ENCODE data around the gene TMEM178B.
A peak's percentile ranks its signal among the peaks of the same experiment; 100 is the strongest.
"Not testable (repeated sequence)": the region's sequence is repeated elsewhere in the genome, so short reads cannot be mapped to it uniquely, and the experiment has no call there.

TMEM178B gene

DNA sequence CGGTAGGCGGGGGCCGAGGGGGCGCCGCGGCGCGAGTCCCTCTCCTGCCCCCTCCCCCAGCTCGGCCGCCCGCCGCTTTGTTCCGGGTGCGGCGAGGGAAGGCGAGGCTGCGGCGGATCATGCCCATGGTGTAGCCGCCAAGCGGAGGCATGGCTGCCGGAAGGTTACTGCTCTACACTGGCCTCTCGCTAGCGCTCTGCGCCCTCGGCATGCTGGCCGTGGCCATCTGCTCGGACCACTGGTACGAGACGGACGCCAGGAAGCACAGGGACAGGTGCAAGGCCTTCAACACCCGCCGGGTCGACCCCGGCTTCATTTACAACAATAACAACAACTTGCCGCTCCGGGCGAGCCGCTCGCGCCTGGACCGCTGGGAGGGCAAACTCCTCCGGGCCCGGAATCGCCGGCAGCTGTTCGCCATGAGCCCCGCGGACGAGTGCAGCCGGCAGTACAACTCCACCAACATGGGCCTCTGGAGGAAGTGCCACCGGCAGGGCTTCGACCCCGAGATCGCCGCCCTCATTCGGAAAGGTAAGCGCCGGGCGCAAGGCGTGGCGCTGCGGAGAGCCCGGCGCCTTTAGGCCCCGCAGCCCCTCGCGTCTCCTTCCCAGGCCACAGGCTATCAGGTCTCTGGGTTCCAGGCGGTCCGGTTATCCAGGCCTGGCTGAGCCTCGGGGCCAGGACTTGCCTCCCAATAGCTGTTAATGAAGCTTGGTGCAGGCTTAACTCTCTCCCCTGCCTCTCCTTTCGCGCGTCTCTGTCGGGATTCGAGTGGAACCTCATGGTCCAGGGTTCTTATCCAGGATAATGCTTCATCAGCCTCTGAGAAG lies 513 bp downstream of the TMEM178B start:
- H3K4me3 ChIP-seq (IDR thresholded peaks at IDR 0.05; ENCODE audit: insufficient read depth, low read depth, low read length), result no peak overlapping the region
- H3K36me3 ChIP-seq (ENCODE audit: insufficient read depth), result no peaks in the 10 kb centered on the region
- H2AFZ ChIP-seq (ENCODE audit: low read depth), result peak overlapping the region; percentile 81
- no peak overlapping the region; the same call in 1 of the 2 replicates for H3K27ac ChIP-seq
- no peaks in the 10 kb centered on the region for H3K27me3 ChIP-seq (ENCODE audit: insufficient read depth, low read depth)
- TF ChIP-seq, protein P1, sequence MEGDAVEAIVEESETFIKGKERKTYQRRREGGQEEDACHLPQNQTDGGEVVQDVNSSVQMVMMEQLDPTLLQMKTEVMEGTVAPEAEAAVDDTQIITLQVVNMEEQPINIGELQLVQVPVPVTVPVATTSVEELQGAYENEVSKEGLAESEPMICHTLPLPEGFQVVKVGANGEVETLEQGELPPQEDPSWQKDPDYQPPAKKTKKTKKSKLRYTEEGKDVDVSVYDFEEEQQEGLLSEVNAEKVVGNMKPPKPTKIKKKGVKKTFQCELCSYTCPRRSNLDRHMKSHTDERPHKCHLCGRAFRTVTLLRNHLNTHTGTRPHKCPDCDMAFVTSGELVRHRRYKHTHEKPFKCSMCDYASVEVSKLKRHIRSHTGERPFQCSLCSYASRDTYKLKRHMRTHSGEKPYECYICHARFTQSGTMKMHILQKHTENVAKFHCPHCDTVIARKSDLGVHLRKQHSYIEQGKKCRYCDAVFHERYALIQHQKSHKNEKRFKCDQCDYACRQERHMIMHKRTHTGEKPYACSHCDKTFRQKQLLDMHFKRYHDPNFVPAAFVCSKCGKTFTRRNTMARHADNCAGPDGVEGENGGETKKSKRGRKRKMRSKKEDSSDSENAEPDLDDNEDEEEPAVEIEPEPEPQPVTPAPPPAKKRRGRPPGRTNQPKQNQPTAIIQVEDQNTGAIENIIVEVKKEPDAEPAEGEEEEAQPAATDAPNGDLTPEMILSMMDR (conservative IDR thresholded peaks at IDR 0.05; ENCODE audit: low read depth, low read length), result no peak
- H3K9ac ChIP-seq, result peak overlapping the region; percentile 35; the same call in 1 of the 2 replicates
- H3K79me2 ChIP-seq (ENCODE audit: insufficient read depth, low read depth), result no peaks in the 10 kb centered on the region
- H3K4me1 ChIP-seq (ENCODE audit: low read depth, poor library complexity, severe bottlenecking), result peaks cover 10% of the 10 kb centered on the region
- no peaks in the 10 kb centered on the region for H4K20me1 ChIP-seq (ENCODE audit: insufficient read depth)
- peak overlapping the region; percentile 82 for H3K4me2 ChIP-seq

DNA sequence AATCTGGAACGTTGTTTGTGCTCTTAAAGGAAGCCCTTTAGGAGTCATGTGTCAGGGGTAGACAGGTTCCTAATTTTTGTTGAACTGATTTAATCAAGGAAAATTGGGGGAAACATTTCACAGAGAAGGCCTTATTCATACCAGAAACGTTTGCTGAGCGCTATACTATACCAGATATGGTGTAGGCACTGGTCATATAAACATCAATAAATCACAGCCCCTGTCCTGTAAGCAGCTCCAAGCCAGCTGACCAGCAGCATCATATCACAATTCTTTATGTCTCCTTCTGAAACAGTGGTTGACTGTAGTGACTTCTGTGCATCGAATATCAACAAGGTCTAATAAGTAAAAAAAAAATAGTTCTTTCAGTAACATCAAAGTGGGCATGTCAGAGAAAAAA lies 1.1 kb downstream of the TMEM178B start:
- peak overlapping the region; percentile 35; the same call in 1 of the 2 replicates for H3K9ac ChIP-seq
- TF ChIP-seq, protein P1 (conservative IDR thresholded peaks at IDR 0.05; ENCODE audit: low read depth, low read length), result no peak
- no peak overlapping the region for H3K4me3 ChIP-seq (IDR thresholded peaks at IDR 0.05; ENCODE audit: insufficient read depth, low read depth, low read length)
- H3K79me2 ChIP-seq (ENCODE audit: insufficient read depth, low read depth), result no peaks in the 10 kb centered on the region
- peak overlapping the region; percentile 81; the same call in 1 of the 2 replicates for H2AFZ ChIP-seq (ENCODE audit: low read depth)
- no peaks in the 10 kb centered on the region for H3K27me3 ChIP-seq (ENCODE audit: insufficient read depth, low read depth)
- peak overlapping the region; percentile 82 for H3K4me2 ChIP-seq
- H3K36me3 ChIP-seq (ENCODE audit: insufficient read depth), result no peaks in the 10 kb centered on the region
- no peaks in the 10 kb centered on the region for H4K20me1 ChIP-seq (ENCODE audit: insufficient read depth)
- H3K27ac ChIP-seq, result no peak overlapping the region
- H3K4me1 ChIP-seq (ENCODE audit: low read depth, poor library complexity, severe bottlenecking), result peaks cover 10% of the 10 kb centered on the region

DNA sequence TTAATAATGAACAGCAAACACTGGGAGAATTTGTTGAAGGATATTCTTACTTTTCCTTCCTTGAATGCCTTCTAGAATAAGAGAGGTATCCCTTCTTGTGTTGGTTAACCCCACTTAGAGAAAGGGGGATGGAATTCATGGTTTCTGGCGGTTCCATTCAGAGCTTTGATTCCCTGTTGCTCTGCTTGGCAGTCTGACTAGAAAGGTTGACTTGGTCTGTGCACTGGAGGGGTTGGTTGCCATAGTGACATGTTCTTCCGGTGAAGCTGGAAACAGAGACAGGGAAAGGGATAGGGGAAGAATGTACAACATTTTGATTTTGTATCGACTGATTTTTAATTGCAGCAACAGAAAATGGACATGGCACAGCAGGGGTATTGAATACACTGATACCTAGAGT lies 2.5 kb downstream of the TMEM178B start:
- no peak overlapping the region for H3K27ac ChIP-seq
- no peak overlapping the region for H3K4me2 ChIP-seq
- H3K27me3 ChIP-seq (ENCODE audit: insufficient read depth, low read depth), result no peaks in the 10 kb centered on the region

DNA sequence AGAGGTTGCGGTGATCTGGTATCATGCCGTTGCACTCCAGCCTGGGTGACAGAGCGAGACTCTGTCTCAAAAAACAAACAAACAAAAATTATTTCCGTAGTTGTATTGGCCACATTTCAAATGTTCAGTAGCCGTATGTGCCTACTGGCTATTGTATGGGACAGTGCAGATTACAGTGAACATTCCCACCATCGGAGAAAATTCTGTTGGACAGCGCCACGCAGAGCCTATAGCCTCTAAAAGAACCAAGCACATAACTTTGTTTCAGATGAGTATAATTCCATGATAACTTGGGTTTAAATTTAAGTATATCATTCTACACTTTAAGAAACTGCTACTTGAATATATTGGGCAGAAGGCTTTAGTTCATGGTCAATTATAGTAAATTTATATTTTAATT lies 5.4 kb downstream of the TMEM178B start:
- no peaks in the 10 kb centered on the region for H3K79me2 ChIP-seq (ENCODE audit: insufficient read depth, low read depth)
- H3K4me2 ChIP-seq, result no peak overlapping the region
- no peaks in the 10 kb centered on the region for H3K36me3 ChIP-seq (ENCODE audit: insufficient read depth)
- H4K20me1 ChIP-seq (ENCODE audit: insufficient read depth), result no peaks in the 10 kb centered on the region
- TF ChIP-seq, protein P1 (conservative IDR thresholded peaks at IDR 0.05; ENCODE audit: low read depth, low read length), result no peak
- no peak overlapping the region for H3K9ac ChIP-seq
- no peaks in the 10 kb centered on the region for H3K27me3 ChIP-seq (ENCODE audit: insufficient read depth, low read depth)
- H2AFZ ChIP-seq (ENCODE audit: low read depth), result no peak overlapping the region
- H3K27ac ChIP-seq, result no peak overlapping the region
- H3K4me1 ChIP-seq (ENCODE audit: low read depth, poor library complexity, severe bottlenecking), result no peaks in the 10 kb centered on the region
- no peak overlapping the region for H3K4me3 ChIP-seq (IDR thresholded peaks at IDR 0.05; ENCODE audit: insufficient read depth, low read depth, low read length)

More for the DNA sequence above, 2.5 kb downstream of the TMEM178B start:
- Histone ChIP-seq H3K4me3 (IDR thresholded peaks at IDR 0.05; ENCODE audit: insufficient read depth, low read depth, low read length) (no peak overlapping the region), H3K79me2 (ENCODE audit: insufficient read depth, low read depth) (no peaks in the 10 kb centered on the region), H3K9ac (no peak overlapping the region), H3K36me3 (ENCODE audit: insufficient read depth) (no peaks in the 10 kb centered on the region), H3K4me1 (ENCODE audit: low read depth, poor library complexity, severe bottlenecking) (peaks cover 4% of the 10 kb centered on the region), H4K20me1 (ENCODE audit: insufficient read depth) (no peaks in the 10 kb centered on the region), H2AFZ (ENCODE audit: low read depth) (no peak overlapping the region)
- TF ChIP-seq, protein P1 (conservative IDR thresholded peaks at IDR 0.05; ENCODE audit: low read depth, low read length), result no peak

DNA sequence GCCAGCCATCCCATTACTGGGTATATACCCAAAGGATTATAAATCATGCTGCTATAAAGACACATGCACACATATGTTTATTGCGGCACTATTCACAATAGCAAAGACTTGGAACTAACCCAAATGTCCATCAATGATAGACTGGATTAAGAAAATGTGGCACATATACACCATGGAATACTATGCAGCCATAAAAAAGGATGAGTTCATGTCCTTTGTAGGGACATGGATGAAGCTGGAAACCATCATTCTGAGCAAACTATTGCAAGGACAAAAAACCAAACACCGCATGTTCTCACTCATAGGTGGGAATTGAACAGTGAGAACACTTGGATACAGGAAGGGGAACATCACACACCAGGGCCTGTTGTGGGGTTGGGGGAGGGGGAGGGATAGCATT lies 15.6 kb downstream of the TMEM178B start:
- H3K4me2 ChIP-seq; H2AFZ ChIP-seq (ENCODE audit: low read depth); H4K20me1 ChIP-seq (ENCODE audit: insufficient read depth); H3K4me1 ChIP-seq (ENCODE audit: low read depth, poor library complexity, severe bottlenecking); H3K4me3 ChIP-seq (IDR thresholded peaks at IDR 0.05; ENCODE audit: insufficient read depth, low read depth, low read length); H3K9ac ChIP-seq; H3K27ac ChIP-seq; H3K36me3 ChIP-seq (ENCODE audit: insufficient read depth); H3K79me2 ChIP-seq (ENCODE audit: insufficient read depth, low read depth); H3K27me3 ChIP-seq (ENCODE audit: insufficient read depth, low read depth): not testable (repeated sequence)
